KOPT-K1 (cell line): ENCODE results near the gene INSIG1.

Experiments
- H3K27ac ChIP-seq: fragments of 200-600 bp; sonication (generic); 2 replicates; pipeline ENCODE4 v1.5.1; 2016; ENCODE audit warnings: antibody characterized with exemption, mild to moderate bottlenecking, low read depth, low read length; ENCODE audit not compliant: poor library complexity, severe bottlenecking
- H3K36me3 ChIP-seq: fragments of 200-600 bp; sonication (generic); 2 replicates; pipeline ENCODE4 v1.5.1; 2017; ENCODE audit warnings: antibody characterized with exemption, mild to moderate bottlenecking, low read length, moderate library complexity; ENCODE audit not compliant: insufficient read depth
- H3K9me3 ChIP-seq: fragments of 200-600 bp; sonication (generic); 2 replicates; pipeline ENCODE4 v1.5.1; 2017; ENCODE audit warnings: antibody characterized with exemption, low read length, mild to moderate bottlenecking; ENCODE audit not compliant: insufficient read depth, poor library complexity, severe bottlenecking

INSIG1 gene

GRCh38 chr7:155287284-155287935, 10.3 kb upstream of the INSIG1 start:
- Histone ChIP-seq H3K36me3 (no peaks in the 10 kb centered on the region), H3K27ac (peak overlapping the region; percentile 61), H3K9me3 (no peaks in the 10 kb centered on the region)

DNA sequence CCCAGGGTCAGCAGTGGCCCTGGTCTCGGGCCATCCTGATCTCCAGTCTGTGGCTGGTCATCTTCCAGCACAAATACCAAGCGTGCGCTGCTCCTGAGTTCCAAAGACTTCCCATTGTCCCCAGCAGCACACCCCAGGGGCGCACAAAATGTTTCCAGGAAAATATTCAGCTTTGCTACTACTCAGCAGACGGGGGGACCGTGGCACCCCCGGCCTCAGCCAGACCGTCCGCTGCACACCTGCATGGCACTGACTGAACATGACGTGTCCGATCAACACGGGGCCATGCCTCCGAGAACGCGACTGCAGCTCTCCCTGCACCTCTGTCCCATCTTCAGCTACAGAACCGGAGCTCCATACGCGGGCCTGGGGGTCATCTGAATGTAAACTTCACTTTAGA, 9.6 kb upstream of the INSIG1 start:
- Histone ChIP-seq H3K9me3 (no peaks in the 10 kb centered on the region), H3K27ac (peak overlapping the region; percentile 61), H3K36me3 (no peaks in the 10 kb centered on the region)

DNA sequence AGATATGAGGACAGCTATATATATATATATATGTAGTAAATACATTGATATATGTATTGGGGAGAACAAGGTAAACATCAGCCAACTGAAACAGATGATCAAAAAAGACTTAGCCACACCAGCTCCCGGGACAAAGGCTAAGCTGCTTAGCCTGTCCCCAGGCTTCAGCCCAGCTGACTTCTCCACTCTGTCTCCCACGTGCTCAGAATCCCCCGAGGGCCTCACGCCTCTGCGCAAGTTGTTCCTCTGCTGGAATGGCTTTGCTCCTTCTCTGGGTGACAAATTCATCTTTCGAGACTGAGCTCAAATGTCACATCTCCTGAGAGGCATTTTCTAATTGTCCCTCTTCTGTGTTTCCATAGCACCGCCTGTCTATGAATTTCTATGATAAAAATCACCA, 8.6 kb upstream of the INSIG1 start:
- H3K27ac ChIP-seq, result peak overlapping the region; percentile 19
- H3K36me3 ChIP-seq, result no peaks in the 10 kb centered on the region

DNA sequence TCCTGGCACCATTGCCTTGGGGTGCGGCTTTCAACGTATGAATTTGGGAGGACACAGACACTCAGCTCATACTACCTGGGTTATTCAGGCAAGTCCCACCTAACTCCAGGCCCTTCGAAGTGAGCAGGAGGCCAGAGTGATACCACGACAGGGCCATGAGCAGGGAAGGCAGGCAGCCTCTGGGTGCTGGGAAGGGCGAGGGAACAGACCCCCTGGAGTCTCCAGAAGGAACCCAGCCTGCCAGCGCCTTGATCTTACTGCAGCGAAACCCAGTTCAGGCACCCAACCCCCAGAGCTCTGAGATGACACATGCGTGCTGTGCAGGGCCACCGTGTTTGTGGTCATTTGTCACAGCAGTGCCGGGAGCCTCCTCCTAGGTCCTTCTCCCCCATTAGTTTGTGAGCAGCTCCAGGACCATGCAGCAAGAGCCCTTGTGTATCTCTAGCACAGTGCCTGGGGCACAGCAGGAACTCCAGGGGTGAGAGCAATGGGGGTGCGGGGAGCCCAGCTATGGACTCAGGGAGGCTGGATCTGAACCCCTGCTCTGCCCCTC, 7.7 kb upstream of the INSIG1 start:
- Histone ChIP-seq H3K27ac (peak overlapping the region; percentile 19), H3K36me3 (no peaks in the 10 kb centered on the region), H3K9me3 (no peaks in the 10 kb centered on the region)

More for the DNA sequence above, 8.6 kb upstream of the INSIG1 start:
- H3K9me3 ChIP-seq, result no peaks in the 10 kb centered on the region

DNA sequence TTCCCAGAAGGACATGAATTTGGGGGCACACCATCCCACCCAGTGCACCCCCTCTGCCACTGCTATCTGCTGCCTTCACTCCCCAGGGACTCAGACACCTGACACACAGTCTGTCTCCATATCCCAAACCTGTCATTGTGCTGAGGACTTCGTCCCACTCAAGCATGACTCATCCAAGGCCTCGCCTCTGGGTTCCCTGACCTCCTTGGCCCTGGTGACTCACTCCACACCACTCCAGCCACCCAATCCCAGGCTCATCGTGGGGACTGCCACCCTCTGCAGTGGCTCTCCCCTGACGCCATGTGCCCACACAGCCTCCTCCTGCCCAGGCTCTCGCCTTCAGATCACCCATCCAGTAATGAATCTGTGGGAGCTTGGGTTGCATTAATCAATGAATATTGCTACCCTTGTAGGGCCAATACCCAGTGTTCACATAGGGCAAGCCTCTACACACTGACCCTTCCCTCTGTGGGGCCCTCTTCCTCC, 6.6 kb upstream of the INSIG1 start:
- H3K36me3 ChIP-seq, result no peaks in the 10 kb centered on the region
- no peaks in the 10 kb centered on the region for H3K9me3 ChIP-seq
- H3K27ac ChIP-seq, result no peak overlapping the region

GRCh38 chr7:155291729-155292128, 5.9 kb upstream of the INSIG1 start:
- Histone ChIP-seq H3K9me3 (no peaks in the 10 kb centered on the region), H3K36me3 (no peaks in the 10 kb centered on the region), H3K27ac (no peak overlapping the region)

DNA sequence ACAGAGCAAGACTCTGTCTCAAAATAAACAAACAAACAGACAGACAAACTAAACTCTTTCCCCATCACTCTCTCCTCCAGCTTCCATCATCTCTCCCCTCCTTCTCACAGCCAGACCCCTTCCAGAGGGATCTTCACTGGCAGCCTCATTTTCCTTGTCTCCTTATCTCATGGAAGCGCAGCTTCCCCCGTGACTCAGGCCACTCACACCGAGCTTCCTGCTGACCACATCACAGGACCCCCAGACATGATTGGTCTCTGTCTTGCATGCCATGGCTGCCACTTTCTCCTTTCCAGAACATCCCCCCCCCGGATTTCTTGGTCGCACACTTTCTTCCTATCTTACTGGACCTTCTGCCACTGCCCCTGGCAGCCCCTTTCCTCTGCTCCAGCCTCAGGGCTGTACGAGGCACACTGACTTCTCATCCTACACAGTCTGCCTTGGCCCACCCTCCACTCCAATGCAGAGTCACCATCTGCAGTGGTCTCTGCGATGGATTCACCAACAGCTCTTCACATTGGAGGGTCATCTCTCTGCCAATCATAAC, 4.9 kb upstream of the INSIG1 start:
- no peak overlapping the region for H3K27ac ChIP-seq
- H3K9me3 ChIP-seq, result no peaks in the 10 kb centered on the region
- H3K36me3 ChIP-seq, result no peaks in the 10 kb centered on the region

DNA sequence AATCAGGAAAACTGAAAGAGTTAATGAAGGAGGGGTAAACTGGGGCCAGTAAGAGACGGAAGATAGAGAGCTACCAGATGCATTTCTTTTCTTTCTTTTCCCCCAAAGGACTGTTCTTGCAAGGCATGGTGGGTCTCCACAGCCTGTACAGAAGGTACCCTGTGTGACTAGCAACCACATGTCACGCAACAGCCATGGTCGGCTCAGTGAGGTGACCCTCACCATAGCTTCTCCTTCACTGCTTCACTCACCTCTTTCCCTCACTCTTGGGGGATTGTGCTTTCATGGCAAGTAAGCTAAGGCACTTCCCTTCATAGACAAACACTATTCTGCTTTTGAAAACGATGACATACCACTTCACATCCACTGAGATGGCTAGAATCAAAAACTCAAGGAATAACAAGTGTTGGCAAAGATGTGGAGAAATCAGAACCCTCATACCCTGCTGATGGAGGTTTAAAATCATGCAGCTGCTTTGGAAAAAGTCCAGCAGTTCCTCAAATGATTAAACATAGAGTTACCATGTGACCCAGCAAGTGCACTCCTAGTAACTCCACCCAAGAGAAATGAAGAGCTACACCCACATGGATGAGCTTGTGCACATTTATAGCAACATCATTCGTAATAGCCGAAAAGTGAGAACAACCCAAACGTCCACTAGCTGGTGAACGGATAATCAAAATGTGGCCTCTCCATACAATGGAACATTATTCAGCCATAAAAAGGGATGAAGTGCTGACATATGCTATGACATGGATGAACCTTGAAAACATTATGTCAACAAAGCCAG, 3.8 kb upstream of the INSIG1 start:
- Histone ChIP-seq H3K36me3 (peaks cover 5% of the 10 kb centered on the region; the same call in 1 of the 2 replicates), H3K9me3 (no peaks in the 10 kb centered on the region), H3K27ac (no peak overlapping the region)

GRCh38 chr7:155294511-155294778, 3.2 kb upstream of the INSIG1 start:
- peaks cover 9% of the 10 kb centered on the region for H3K36me3 ChIP-seq
- H3K9me3 ChIP-seq, result no peaks in the 10 kb centered on the region
- H3K27ac ChIP-seq, result no peak overlapping the region

DNA sequence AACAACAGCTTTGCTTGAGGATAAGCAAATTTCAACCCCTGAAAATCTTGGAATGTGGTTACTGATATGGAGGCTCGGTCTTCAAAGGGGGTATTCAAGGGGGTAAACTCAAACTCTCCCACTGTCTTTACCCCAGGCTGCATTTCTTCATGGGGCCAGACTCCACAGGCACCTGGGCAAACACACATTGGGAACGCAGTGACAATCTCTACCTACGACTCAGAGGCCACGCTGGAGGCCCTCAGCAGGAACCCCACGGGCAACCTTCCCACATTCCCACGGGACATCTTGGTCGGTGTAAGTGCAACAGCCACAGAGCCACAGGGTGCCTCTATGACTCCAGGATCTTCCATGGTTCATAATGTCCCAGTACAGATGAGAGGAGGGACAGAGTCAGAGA, 2.2 kb upstream of the INSIG1 start:
- Histone ChIP-seq H3K27ac (peak overlapping the region; percentile 98), H3K36me3 (peaks cover 20% of the 10 kb centered on the region), H3K9me3 (no peaks in the 10 kb centered on the region)

GRCh38 chr7:155296006-155296787, 1.5 kb upstream of the INSIG1 start:
- H3K27ac ChIP-seq, result peak overlapping the region; percentile 98

GRCh38 chr7:155296788-155297516, 726 bp upstream of the INSIG1 start:
- Histone ChIP-seq H3K9me3 (no peaks in the 10 kb centered on the region), H3K36me3 (peaks cover 33% of the 10 kb centered on the region), H3K27ac (peak overlapping the region; percentile 98)

More at GRCh38 chr7:155296006-155296787, 1.5 kb upstream of the INSIG1 start:
- Histone ChIP-seq H3K36me3 (peaks cover 27% of the 10 kb centered on the region), H3K9me3 (no peaks in the 10 kb centered on the region)

GRCh38 chr7:155298288-155298833, 683 bp downstream of the INSIG1 start:
- H3K36me3 ChIP-seq, result peaks cover 47% of the 10 kb centered on the region
- H3K27ac ChIP-seq, result peak overlapping the region; percentile 98
- no peaks in the 10 kb centered on the region for H3K9me3 ChIP-seq
